Activated CD8-positive, alpha-beta memory T cell treated with anti-CD3 and anti-CD28 coated beads, Interleukin-2, amount 50 U/mL, for 1 hour (primary cell): Measurements from ENCODE around the gene ADD3.

Experiments used
- DNase-seq: peaks from one replicate; pipeline ENCODE4 v3.0.0-alpha.2; 2020; ENCODE audit errors: extremely low read depth

The ADD3 gene

DNA sequence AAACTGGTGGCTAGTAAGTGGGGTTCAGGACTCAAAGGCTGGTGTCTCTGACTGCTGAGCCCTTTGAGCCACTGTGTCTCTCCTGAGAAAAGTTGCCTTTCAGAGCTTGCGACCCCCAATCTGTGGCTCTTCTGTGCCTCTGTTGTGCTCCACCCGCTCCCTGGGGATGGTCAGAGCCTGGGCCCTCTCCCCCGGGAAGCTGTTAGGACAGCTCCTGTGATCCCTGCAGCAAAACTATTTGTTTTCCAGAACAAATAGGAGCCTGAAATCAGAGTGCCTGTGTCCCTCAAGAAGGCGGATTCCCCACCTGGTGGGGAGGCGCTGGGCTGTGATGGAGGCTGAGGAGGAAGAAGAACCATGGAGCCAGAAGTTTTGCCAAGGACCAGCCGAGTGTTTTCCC, 143.2 kb downstream of the ADD3 start:
- no peak for DNase-seq

DNA sequence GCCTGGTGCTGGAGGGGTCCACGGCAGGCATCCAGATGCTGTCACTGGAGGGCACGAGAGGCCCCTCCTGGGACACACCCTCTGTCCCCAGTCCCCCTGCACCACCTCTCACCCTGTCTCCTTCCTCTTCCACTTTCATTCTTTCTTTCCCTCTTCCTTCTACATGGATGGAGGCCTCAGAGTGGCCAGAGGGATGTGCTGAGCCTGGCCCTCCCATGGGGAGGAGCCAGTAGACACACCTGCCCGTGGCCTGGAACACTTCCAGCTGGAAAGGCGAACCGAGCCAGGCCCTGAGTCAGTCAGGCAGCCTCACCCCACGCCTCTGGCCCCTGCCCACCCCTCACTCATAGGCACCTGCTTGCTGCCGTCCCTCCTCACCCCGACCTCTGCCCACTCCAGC, 143.7 kb downstream of the ADD3 start:
- DNase-seq = no peak

DNA sequence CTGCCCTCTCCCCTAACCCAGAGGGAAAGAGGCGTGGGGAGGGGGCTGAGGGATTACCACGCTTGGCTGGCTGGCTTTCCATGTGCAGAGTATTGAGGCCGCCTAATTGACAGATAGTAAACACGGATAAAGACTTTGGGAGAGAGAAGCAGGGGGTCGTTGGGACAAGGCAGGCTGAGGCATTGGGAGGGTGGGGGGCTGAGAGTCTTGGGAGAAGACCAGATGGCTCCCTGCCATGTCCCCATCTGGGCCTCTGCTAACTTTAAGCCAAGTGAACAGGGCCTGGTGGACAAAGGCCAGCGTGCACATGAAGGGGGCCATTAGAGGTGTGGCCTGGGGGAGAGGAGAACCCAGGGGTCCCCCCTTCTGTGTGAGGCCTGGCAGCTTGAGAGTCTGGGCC, 144.2 kb downstream of the ADD3 start:
- no peak for DNase-seq

DNA sequence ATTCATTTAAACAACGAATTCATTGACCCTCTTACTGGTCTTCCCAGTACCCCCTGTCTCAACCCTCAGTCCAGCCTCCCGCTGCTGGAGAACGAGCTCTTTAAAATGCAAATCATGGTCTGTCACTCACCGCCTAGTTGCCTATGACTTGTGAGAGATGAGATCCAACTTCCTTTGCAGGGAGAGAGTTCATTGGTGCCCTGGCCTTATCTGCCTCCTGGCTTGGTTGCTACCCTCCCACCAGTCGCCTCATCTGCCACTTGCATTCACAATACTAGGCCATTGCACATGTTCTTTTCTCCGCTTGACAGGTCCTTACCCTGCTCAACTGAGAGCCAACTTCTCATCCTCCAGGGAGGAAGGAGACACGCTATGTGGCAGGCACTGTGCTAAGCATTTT, 145.6 kb downstream of the ADD3 start:
- no peak for DNase-seq

DNA sequence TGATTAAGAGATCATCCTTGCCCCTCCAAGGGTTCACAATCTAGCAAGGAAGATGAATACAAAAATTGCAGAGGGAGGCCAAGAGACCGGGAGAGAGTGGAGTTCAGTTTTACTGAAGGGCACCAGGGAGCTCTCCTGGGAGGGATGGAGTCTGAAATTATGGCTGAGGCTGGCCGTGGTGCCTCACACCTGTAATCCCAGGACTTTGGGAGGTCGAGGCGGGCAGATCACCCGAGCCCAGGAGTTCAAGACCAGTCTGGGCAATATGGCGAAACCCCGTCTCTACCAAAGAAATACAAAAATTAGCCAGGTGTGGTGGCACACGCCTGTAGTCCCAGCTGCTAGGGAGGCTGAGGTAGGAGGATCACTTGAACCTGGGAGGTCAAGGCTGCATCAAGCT, 148.3 kb downstream of the ADD3 start:
- DNase-seq = no peak

DNA sequence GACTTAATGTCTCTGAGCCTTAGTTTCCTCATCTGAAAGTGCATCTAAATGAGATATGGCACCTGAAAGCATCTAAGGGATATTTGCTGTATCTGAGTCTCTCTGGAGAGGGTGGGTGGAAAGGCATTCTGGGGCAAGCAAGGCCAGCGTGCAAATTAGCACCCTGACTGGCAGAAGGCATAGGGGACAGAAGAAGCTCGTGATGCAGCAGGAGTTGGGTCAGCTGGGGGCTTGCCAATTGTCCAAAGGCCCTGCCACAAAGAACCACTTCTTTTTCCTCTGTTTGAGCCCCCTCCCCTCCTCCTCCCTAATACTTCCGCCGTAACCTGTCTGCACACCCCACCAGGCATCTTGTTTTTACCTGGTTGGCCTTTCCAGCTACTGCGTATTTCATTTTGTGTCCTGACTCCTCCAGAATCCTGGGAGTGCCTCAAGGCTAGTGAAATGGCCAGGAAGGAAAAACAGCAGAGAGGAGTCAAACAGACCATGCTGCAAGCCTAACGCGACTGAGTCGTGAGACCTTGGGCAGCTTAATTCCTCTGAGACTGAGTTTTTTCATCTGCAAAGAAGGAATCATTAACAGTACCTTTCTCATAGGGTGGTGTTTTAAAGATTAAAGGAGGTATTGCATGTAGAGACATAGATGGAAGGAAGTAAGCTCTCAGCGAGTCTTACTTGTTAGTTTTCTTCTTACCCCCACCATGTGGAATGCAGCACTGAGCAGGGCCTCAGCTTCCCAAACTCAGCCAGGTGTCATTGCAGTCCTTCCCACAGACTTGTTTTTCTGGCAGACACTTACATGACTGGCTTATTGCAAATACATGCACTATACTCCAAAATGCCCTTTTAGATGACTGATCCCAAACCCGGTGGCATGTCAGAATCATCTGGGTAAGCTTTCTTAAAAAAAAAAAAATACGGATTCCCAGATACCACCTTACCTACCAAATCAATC, 150.5 kb downstream of the ADD3 start:
- DNase-seq = no peak

DNA sequence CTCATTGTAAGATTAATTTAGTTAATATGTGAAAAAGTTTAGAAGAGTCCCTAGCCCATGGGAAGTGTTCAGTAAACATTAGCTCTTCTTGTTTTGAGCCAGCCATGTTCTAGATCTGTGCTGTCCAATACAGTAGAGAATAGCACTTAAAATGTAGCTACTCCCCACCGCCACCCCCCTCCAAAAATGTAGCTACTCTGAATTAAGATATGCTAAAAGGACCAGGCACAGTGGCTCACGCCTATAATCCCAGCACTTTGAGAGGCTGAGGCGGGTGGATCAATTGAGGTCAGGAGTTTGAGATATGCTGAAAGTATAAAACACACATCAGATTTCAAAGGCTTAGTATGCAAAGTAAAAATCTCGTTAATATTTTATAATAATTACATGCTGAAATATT, 152.3 kb downstream of the ADD3 start:
- DNase-seq = no peak

DNA sequence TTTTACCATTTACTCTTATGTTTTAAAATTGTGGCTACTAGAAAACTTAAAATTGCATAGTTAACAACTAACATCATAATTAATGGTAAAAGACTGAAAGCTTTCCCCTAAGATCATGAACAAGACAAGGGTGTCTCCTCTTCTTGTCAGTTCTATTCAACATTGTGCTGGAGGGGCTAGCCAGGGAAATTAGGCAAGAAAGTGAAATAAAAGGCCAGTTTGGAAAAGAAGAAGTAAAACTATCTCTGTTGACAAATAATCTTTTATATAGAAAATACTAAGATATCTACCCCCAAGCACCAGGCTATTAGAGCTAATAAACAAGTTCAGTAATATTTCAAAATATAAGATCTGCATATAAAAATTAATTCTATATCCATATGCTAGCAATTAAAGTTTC, 152.7 kb downstream of the ADD3 start:
- DNase-seq = no peak

DNA sequence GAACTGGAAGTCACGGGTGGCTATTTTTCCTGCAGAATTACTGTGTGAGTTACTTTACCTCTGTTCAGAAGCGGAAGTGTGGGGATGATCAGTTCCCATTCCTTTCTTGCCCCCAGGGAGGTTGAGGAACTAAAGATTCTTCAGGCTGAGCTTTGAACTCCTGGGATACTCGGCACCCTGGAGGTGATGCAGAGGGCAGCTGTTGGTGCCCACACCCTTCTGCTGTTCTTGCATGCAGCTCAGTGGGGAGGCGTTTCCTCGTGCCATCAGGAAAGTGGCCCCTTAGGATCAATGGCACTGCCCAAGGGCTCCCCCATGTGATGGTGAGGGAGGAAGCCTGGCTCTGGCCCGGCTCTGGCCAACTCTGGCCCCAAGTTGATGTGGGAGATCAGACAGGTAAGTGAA, 155.0 kb downstream of the ADD3 start:
- DNase-seq = no peak

DNA sequence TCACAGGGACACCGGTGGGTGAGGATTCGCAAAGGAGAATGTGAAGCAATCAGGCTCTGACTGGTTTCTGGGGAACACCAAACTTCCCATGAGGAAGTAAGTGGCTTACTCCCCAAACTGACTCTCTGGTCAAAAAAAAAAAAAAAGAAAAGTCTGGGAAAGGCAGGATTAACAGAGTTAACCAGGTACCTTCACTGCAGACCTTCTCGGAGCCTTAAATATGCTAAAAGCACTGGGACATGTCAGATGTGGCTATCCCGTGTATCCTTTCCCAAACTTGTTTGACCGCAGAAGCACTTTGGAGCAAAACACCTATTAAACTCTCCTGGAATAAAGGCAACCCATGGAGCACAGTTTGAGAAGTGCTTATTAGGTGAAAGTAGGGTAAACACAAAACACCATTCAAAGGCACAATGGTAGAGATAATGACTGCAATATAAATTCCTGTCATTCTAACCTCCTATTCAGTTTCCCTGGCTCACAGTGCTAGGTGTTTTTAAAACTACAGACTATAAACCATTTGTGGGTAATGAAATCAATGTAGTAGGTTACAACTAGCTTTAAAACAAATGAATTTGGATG, 155.5 kb downstream of the ADD3 start:
- no peak for DNase-seq

DNA sequence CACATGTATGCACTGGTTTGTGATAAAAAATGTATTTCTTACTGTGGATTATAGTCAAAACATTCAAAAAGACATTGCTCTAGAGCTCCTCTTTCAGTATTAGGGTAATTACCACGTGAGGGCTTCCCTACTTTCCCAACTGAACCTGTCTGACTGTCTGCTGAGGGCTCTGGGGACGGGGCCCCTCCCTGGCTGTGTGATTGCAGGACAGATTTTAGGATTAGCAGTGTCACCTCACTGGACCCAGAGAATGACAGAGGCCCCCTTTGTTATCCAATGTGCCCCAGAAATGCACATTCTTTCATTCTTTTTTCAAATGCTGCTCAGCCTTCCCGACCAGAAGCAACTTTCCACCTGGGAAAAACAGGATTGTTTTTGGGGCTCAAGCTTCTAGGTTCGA, 156.1 kb downstream of the ADD3 start:
- DNase-seq = no peak

DNA sequence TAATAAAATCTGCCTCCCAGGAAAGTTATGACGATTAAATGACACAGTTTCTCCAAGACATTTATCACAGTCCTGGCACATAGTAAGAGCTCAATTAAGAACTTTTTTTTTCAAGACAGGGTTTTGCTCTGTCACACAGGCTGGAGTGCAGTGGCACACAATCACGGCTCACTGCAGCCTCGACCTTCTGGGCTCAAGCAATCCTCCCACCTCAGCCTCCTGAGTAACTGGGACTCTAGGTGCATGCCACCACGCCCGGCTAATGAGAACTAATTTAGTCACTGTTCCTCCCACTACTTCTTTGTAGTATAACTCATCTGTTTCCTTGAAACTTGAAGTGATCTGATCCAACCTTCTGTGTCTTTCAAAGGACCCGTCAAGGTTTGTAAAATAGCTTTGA, 157.5 kb downstream of the ADD3 start:
- DNase-seq = no peak

DNA sequence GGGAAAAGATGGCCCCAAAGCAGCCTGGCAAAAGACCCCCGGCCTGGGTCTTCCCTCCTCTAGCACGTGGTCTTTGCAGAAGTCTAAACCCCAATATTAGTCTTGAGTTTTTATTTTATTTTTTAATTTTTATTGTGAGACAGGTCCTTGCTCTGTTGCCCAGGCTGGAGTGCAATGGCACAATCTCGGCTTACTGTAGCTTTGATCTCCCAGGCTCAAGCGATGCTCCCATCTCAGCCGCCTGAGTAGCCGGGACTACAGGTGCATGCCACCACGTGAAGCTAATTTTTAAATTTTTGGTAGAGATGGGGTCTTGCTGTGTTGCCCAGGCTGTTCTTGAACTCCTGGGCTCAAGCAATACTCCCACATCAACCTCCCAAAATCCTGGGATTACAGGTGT, 159.4 kb downstream of the ADD3 start:
- DNase-seq = no peak

DNA sequence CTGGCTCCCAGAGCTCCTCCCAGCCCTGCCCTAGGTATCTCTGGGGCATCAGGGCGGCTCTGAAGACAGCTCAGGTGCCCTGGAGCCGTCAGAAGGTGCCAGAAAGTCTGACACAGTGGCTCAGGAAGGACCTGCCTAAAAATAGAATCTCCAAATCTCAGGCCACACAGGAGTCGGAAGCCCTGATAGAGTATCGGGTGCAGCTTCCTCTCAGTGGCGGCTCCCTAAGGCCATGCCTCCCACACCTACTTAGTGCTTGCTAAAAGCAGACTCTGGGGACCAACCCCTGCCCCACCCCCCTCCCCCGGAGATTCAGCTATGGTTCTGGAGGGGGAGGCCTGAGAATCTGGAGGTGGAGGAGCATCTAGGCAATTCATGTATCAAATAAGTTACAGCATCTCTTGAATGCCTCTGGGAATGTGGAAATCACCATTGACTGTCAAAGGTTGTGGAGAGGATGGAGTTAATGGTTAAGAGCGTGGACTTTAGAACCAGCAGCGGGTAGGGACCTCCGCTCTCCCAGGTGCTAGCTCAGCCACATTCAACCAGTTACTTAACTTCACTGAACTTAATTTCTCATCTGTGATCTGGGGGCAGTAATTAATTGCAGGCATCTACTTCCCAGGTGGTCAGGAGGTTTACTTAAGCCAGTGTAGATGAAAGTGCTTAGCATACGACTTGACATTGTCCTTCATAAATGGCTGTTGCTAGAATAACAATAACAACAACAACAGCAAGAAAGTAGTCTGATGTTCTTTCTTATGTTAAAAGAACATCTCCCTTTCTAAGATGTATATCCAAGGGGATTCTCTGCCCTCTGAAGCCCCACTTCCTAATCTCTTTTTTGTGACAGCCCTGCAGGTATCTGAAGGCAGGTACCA, 161.1 kb downstream of the ADD3 start:
- DNase-seq = no peak

DNA sequence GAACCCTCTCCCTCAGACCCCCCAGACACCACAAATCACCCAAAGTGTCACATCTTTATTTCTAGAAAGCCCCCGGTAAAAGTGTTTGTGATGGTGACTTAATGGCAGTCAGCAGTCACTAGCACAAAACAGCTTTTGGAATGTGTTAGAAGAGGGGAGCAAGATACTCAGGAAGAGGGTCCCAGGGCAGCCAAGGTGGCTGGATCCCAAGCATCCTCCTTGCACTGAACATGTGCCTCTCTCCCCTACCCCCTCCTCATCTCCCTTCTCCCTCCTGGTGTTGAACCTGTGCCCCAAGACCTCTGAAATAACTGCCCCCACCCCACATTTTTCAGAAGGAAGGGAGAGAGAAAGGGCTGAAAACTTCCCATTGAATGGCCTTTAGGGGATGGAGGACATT, 161.8 kb downstream of the ADD3 start:
- DNase-seq = no peak

DNA sequence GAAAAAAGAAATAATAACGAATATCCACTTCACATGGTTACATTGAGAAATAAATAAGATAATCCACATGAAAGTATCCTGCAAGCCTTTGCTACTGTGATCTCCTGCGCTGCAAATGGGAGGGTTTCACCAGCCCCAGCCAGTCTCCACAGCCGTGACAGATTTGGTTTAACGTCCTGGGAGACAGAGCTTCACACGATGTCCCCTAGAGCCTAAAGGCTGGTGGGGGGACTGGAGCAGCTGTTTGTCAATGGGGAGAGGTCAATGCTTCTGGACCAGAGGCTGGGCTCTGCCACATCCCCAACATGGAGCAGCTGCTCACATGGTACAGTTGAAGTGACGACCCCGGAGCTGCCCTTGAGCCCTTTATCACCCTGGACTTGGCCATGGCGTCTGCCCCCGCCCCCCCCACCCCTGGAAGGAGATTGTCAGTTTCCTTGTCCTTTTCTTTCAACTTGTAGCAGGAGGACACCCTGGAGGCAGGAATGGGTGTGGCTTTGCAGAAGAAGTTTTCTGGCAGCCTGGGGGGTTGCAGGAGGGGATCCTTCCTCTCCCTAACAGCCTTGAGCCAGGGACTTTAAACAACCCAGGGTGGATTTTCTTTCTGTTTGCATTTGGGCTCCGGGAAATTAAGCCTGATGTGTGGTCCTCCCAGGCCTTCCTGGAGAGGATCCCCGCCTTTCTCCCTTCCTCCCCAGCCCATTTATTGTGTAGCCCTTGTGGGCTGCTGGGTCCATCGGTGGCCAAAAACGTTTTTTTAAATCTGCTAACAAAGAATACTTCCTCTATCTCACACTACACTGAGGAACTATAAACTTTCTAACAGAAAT, 162.6 kb downstream of the ADD3 start:
- DNase-seq = no peak

DNA sequence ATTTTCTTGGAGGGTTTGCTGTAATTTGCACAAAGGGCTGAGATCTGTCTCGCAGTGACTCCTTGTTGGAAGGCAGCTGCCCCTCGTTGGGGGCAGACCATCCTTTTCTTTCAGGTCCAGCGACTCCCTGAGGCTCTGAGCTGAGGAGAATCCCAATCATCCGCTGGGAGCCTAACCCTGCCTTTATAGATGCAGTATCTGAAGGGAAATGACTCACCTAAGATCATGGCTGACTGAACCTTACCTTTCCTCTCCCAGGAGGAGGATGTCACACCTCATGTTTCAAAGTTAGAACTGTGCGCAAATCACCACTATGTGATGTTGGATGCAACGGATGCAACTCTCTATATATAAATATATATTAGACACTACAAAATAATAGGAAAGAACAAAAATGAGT, 163.2 kb downstream of the ADD3 start:
- DNase-seq = no peak

DNA sequence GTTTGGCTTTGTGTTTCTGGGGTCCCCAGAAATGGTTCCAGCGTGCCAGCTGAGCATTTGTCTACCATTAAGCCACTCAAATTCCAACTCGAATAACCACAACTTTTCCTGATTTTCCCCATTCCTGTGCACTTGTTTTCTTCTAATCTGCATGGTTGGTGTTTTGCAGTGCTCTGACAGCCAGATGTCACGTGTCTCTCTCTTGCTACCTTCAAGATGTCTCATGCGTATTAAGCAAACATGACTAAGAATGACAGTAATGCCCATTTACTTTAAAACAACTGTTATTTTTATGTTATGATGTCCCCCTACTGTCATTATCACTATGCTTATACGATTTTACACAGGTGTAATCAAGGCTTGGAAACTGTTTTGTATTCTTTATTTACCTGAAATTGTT, 164.4 kb downstream of the ADD3 start:
- DNase-seq = no peak

DNA sequence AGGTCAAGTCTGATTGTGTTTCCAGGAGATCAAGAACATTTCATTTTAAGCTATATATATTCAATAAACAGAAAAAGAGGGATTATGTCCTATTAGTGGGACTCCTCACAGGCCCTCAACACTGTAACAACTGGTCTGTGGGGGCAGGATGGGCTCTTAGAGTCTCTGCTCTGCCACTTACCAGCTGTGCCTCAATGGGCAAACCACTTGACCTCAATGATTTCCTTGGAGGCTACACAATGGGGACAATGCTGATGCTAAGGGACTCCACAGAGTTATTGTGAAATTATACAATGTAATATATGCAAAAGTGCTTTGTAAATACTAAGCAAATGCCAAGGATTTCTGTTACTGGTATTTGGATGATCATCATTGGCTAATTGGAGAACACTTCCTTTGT, 166.4 kb downstream of the ADD3 start:
- no peak for DNase-seq

DNA sequence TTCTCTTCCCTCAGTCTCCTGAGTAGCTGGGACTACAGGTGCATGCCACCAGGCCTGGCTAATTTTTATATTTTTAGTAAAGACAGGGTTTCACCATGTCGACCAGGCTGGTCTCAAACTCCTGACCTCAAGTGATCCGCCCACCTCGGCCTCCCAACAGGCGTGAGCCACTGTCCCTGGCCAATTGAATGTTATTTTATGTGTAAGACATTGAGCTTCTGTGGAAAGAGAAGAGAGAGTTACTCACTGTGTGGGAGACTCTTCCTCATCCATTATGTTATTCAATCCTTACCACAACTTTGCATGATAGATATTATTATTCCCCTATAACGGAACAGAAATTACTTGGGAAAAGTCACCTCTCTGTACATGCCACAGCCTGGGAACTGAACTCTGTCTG, 167.0 kb downstream of the ADD3 start:
- DNase-seq = no peak

DNA sequence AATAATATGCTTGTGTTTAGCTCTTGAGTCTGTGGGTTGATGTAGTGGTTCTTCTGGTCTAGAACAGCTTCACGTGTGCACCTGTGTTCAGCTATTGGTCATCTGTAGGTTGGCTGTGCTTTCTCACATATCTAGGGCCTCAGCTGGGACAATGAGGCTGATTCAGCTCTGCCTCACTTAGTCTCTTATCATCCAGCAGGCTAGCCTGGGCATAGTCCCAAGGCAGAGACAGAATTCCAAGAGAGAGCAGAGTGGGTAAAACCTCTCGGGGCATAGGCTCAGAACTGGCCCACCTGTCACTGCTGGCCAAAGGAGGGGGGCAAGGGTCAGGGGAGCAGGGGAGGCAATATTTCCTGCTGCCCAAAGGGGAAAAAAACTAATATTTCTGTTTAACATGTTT, 167.6 kb downstream of the ADD3 start:
- no peak for DNase-seq
